ENCODE measurements around the gene SARS2.
"Not testable (repeated sequence)": the region's sequence is repeated elsewhere in the genome, so short reads cannot be mapped to it uniquely, and the experiment has no call there.

The SARS2 gene, protein sequence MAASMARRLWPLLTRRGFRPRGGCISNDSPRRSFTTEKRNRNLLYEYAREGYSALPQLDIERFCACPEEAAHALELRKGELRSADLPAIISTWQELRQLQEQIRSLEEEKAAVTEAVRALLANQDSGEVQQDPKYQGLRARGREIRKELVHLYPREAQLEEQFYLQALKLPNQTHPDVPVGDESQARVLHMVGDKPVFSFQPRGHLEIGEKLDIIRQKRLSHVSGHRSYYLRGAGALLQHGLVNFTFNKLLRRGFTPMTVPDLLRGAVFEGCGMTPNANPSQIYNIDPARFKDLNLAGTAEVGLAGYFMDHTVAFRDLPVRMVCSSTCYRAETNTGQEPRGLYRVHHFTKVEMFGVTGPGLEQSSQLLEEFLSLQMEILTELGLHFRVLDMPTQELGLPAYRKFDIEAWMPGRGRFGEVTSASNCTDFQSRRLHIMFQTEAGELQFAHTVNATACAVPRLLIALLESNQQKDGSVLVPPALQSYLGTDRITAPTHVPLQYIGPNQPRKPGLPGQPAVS
- 3.1 to 4.6 (median 3.7) reads per million in 3 experiments for total RNA-seq

- DNase-seq: peak; percentile 95
Observed at GRCh38 chr19:38929929-38930775, at the start of gene SARS2. TSS of gene SARS2 (minus strand) at chr19:38930763. CDS start at chr19:38930736, 27 bp downstream.

DNA sequence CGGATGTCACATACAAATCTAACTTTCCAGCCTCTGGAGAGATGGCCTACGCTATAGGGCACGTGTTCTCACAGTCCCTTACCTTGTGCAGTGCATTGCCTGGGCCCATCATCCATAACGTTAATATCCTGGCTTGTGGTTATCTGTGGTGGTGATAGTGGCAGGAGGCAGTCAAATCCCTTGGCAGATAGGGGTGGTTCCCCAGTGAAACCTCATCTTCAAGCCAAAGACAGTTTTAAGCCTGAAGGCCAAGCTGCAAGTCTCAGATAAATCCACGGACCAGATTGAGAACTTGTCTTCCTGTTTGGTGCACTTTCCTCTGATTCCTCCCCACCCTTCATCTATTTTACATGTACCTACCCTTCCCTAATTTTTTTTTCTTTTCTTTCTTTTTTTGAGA is 49.2 kb upstream of the SARS2 start:
- DNase-seq: no peak

- DNase-seq: no peak
Observed at GRCh38 chr19:38978326-38978689, 47.7 kb upstream of the SARS2 start.

DNA sequence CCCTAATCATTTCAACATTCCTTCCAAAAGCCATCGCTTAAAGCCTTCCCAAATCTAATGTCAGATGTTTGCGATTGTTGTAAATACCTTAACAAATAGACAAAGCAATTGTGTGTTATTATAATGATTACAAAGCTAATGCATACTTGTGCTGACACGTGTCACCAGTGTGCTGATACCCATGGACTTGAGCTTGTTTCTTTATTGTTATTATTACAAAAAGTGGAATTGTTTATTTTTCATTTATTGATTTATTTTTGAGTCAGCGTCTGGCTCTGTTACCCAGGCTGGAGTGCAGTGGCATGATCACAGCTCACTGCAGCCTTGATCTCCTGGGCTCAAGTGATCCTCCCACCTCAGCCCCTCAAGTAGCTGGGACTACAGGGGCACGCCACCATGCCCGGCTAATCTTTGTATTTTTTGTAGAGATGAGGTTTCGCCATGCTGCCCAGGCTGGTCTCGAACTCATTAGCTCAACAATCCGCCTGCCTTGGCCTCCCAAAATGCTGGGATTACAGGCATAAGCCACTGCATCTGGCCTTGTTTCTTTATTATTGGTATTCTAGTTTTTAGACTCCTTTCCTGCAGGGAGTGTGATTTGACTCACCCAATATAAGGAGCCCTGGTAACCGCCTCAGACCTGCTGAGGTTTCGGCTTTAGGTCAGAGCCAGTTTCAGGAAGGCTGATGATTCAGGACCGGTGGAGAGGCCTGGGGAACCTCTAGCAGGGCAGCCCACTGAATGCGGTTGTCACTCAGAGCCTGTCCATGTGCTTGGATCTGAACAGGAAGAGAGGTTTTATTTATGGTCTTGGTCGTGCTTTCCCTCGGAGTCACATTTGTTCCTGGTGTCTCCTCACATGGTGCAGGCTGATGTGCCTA is 47.1 kb upstream of the SARS2 start:
- DNase-seq: no peak

DNA sequence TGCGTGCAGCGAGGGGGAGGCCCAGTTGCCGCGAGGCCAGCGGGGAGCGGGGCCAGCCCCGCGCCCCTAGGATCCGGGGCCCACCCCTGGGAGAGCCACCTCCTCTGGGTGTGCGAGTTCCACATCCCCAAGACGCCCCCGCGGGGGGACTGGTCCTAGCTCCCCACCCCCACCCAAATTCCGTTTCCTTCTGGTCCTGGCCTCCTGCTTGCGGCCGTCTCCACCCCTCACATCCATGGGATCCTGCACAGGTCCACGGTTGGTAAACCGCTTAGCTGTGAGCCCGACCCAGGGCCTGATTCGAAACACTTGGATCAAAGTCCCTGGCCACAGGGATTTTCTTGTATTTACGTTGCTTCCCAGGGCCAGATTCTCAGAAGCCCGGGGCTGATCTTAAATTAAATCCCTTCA is 45.3 kb upstream of the SARS2 start:
- no peak for DNase-seq

- no peak for DNase-seq
Observed at GRCh38 chr19:38975214-38975860, 44.8 kb upstream of the SARS2 start, which contains the start of gene FBXO17. TSS of gene FBXO17 (minus strand) at chr19:38975742. CDS start at chr19:38950319, 25,423 bp downstream.

DNA sequence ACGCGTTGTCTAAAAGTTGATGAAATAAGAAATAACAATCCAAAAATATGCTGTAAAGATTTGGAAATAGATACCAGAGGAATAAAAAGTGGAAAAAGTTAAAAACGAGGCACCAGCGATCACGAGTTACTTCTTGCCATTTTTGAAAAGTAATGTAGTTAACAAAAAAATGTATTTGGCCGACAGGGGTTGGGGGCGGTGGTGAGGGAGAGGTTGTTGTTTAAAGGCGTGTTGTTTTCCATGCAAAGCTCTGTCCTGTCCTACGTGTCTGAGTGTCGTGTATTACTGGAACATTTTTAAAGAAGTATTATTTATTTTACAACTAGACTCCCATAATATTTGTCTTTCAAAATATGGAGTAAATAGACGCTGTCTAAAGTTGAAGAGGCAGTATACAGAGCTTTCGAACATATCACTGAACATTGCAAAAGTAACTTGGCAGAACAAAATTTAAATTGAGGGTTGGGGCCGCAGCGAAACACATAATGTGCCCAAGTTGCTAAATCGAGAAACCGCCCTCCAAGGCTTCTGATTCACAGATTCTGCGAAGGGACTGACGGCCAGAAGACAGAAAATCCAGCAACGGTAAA is 44.2 kb upstream of the SARS2 start:
- DNase-seq: no peak

GRCh38 chr19:38971672-38972071 is 41.1 kb upstream of the SARS2 start:
- DNase-seq: no peak

DNA sequence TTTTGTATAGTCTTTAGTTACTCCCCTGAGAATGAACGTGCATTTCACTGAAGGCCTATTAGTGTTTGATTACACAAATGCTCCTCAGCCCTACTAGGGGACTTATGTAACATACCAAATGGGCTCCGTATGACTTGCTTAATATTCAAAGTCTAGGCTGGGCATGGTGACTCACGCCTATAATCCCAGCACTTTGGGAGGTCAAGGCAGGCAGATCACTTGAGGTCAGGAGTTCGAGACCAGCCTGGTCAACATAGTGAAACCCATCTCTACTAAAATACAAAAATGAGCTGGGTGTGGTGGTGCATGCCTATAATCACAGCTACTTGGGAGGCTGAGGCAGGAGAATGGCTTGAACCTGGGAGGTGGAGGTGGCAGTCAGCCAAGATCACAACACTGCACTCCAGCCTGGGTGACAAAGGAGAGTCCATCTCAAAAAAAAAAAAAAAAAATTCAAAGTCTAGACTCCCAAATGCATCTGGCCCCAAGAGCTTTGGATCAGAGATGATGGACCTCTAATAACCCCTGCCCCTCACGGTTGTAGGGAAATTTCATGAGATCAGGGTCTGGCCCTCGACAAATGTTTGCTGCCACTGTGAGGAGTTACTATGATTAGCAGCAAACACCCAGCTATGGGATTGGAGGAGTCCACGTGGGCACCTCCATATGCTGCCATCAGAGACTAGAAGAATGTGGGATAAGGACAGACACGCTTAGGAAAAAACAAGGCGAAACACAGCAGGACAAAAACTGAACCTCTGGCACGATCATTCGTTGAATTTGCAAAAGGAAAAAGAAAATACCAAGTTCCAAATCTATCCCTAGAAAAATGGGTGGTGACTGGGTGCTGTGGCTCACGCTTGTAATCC is 40.3 kb upstream of the SARS2 start:
- no peak for DNase-seq

GRCh38 chr19:38966149-38966548 is 35.6 kb upstream of the SARS2 start:
- not testable (repeated sequence) for DNase-seq

DNA sequence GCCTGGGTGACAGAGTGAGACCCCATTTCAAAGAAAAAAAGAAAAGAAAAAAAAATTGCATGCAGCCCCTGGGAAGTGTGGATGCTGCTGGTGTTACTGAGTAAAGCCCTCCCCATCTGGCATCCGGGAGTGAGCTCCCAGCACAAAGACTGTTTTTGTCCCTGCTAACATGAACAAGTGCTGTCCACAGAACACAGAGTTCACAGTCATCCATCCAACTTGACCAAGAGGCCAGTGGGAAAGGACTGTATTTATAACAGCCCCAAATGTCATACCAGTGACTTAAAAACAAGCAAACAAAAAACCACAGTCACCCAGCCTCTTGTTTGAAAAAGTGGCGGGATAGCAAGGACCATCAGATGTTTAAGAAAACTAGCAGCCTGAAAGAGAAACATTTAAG is 34.2 kb upstream of the SARS2 start:
- DNase-seq: no peak

GRCh38 chr19:38959618-38960017 is 29.1 kb upstream of the SARS2 start:
- no peak for DNase-seq

- DNase-seq: no peak
Observed at GRCh38 chr19:38958301-38958700, 27.7 kb upstream of the SARS2 start.

DNA sequence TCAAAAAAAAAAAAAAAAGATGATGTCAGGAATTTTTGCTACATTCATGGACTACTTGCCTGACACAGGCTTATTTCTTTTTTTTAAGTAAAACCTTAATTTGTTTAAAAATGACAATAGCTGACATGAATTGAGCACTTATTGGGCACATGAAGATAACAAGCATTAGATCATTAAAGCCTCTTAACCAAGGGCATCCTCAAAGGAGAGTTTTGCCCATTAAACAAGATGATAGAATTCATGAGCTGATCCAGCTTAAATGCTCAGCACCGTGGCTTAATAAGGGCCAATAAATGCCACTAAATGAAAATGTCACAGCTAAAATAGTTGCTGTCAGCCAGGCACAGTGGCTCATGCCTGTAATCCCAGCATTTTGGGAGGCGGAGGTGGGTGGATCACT is 25.7 kb upstream of the SARS2 start:
- no peak for DNase-seq

GRCh38 chr19:38953677-38954076 is 23.1 kb upstream of the SARS2 start:
- no peak for DNase-seq

DNA sequence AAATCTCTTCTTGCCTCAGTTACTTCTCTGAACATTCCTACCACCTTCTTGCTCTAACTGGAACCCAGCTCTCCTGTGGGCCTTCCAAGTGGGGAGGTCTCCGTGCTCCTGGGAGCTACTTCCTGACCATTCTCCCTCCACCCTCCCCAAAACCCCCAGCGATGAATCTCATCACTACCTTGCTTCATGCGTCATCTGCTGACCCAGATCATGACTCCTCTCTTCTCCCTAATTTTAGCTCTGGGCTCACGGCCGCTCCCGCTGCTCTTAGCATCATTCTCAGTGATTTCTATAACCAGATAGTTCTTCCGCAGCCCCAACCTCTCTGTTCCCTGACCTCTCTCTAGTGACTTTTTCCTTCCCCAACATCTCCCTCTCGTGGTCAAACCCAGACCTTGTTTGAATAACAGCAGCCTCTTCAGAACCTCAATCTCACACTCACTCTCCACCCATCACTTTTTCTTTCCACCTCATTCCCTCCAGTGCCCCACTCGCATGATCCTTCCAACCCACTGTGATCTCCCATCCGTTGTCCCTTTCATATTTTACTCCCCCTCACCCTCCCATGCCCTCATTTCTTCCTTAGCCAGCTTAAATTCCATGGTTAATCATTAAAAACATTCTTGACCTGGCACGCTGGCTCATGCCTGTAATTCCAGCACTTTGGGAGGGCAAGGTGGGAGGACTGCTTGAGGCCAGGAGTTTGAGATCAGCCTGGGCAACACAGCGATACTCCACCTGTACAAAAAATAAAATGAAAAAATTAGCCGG is 22.0 kb upstream of the SARS2 start:
- DNase-seq: peak; percentile 39

- DNase-seq: no peak
Observed at GRCh38 chr19:38951187-38951586, 20.6 kb upstream of the SARS2 start.

GRCh38 chr19:38949580-38950367 is 19.2 kb upstream of the SARS2 start:
- peak; percentile 64 for DNase-seq

Data from central memory CD4-positive, alpha-beta T cell (primary cell).